Vagina (tissue), 2 donors: Measurements from ENCODE around the gene ALG3.

ENCODE experiments used
- CTCF ChIP-seq, 3 experiments: fragments of 450-650 bp in 2 of 3; fragments of 200-600 bp in 1 of 3; sonication (generic) in 1 of 3; IDR thresholded peaks; one replicate each; pipeline ENCODE4 v1.5.1; 2017 to 2019; ENCODE audit warnings: antibody characterized with exemption in 3 of 3, mild to moderate bottlenecking in 2 of 3, moderate library complexity in 2 of 3
- POLR2A ChIP-seq, 2 donors: fragments of 450-650 bp; IDR thresholded peaks; one replicate each; pipeline ENCODE4 v1.6.1; 2017; ENCODE audit warnings: antibody characterized with exemption in 2 of 2, mild to moderate bottlenecking in 2 of 2, moderate library complexity in 2 of 2
- POLR2AphosphoS5 ChIP-seq, 2 donors: sonication (generic); formaldehyde crosslinking; IDR thresholded peaks; one replicate each; pipeline ENCODE4 v1.9.0; 2017; ENCODE audit warnings: antibody characterized with exemption in 2 of 2, mild to moderate bottlenecking in 2 of 2, low read depth in 1 of 2; ENCODE audit not compliant: insufficient read depth in 1 of 2

GRCh38 chr3:184249412-184250166 lies 827 bp upstream of the ALG3 start, which contains the start of gene EEF1AKMT4:
- peak; percentile 58 to 92 for TF ChIP-seq POLR2AphosphoS5 (IDR thresholded peaks at IDR 0.05; ENCODE audit: insufficient read depth in 1 of 2, low read depth in 1 of 2)
- TF ChIP-seq CTCF (IDR thresholded peaks at IDR 0.05): peak in 1 of 3 experiments; percentile 13
- no peak for TF ChIP-seq POLR2A (IDR thresholded peaks at IDR 0.05)
